NCI-H345 treated with DMSO at 0.1 percent for 48 hours (cell line): Measurements from ENCODE around the gene TAF6.

Experiments
- DNase-seq: peaks from one replicate; lab custom pipeline; 2025; ENCODE audit not compliant: unreplicated experiment; lab: John Stamatoyannopoulos, UW

The TAF6 gene

DNA sequence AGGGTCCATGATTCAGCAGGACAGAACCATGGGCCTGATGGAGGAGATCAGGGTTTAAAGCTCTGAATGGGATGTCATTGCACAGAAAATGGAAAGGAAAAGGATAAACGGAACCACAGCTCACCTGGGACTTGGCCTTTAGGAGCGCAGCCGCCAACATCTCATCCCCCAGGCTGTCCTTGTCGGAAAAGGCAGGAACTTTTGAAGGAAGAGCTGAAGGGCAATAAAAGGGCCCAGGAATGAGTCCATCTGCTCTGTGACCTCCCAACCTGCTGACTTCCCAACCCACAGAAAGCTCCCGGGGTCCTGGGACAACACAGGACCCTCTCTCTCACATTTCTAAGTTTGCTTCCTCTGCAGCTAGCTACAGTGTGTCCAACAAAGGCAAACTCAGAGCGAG, 43.7 kb downstream of the TAF6 start:
- no peak for DNase-seq

DNA sequence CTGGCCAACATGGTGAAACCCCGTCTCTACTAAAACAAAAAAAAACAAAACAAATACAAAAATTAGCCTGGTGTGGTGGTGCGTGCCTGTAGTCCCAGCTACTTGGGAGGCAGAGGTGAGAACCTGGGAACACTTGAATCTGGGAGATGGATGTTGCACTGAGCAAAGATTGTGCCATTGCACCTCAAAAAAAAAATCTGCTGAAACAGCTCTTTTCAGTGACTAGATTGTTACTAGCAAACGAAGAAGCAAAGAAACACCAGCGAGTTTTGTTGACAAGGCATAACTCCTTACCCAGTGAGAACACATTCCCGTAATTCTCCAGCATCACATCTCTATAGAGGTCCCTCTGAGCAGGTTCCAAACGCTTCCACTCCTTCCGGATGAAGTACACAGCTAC, 44.3 kb downstream of the TAF6 start:
- DNase-seq = no peak

GRCh38 chr7:100072462-100072861, 46.7 kb downstream of the TAF6 start:
- DNase-seq = no peak

DNA sequence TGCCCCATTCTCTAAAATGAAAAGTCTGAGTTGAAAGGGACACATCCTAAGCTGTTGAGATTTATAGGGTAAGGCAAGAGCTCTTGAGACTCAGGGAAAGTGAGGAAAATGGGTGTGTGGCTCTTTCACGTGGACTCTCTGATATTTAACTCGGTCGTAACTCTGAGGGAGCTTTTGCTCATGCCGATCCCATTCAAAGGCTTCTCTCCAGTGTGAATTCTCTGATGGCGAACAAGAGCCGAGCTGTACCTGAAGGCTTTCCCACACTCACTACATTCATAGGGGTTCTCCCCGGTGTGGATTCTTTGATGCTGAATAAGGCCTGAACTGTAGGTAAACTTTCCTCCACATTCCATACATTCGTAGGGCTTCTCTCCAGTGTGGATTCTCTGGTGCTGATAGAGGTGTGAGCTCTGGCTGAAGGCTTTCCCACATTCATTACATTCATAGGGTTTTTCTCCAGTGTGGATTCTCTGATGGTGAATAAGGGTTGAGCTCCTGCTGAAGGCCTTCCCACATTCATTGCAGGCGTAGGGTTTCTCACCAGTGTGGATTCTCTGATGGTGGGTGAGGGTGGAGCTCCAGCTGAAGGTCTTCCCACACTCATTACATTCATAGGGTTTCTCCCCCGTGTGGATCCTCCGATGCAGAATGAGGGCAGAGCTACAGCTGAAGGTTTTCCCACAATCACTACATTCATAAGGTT, 48.0 kb downstream of the TAF6 start:
- DNase-seq = no peak

DNA sequence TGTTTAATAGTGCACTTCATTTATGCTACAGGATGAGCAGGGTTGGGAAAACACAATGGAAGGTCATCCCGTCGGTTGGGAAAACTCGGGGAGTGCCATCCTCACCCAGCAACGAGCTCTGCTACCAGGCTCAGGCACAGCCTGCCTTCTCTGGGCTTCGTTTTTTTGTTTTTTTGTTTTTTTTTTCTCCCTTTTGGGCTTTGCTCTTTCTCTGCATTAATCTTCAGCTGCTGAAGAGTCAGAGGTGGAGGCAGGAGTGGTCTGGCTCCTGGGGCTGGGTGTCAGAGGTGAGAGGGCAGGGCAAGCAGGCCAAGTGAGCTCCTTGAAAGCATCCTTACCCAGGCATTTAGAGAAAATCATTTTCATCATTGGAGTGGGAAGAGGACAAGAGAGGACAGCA, 49.2 kb downstream of the TAF6 start:
- DNase-seq = no peak

DNA sequence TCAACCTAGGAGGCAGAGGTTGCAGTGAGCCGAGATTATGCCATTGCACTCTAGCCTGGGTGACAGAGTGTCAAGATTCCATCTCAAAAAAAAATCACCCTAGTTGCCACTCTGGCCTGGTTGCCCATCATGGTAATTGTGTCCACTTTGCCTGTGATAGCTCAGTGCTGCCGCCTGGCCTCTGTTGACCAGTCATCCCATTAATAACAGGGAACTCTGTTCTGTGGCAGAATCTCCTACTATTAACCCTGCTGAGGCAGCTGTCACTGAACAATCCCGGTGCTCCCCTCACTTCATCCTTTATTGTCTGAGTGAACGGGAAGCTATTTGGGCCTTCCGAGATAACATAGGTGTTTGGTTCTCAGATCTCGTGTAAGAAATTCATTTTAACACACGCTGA, 52.2 kb downstream of the TAF6 start:
- no peak for DNase-seq

DNA sequence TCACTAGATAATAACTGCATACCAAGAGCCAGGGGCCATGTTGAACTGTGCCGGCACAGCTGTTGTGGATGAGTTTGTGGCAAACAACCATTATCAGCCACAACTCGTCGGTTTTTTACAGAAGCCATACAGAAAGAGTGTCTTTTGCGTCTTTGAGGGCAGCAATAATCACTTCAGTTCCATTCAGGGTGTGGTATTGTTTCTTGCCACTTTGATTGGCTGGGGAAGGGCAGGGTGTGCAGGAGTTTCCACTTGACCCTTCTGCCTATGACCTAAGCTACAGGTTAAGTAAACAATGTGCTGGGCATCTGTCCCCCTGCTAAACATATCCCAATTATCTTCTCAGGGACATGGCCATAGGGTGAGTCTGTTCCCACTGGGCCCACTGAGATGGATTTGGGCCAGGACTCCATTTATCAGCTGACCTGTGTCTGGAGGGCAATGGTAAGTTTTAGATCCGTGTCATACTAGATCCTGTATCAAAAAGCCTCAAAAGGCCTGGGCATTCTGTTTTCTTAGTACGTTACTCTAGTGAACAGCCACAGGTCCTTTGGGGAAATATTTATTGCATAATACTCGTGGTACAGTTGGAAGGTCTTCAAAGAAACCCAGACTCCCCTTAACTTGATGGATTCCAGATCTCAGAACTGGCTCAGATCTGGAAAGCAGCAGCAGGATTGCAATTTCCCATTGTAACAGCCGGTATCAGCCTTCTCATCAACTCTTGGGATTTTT, 53.5 kb downstream of the TAF6 start:
- DNase-seq = no peak

DNA sequence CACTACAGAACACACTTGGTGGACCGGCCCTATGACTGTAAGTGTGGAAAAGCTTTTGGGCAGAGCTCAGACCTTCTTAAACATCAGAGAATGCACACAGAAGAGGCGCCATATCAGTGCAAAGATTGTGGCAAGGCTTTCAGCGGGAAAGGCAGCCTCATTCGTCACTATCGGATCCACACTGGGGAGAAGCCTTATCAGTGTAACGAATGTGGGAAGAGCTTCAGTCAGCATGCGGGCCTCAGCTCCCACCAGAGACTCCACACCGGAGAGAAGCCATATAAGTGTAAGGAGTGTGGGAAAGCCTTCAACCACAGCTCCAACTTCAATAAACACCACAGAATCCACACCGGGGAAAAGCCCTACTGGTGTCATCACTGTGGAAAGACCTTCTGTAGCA, 55.0 kb downstream of the TAF6 start:
- DNase-seq = no peak

DNA sequence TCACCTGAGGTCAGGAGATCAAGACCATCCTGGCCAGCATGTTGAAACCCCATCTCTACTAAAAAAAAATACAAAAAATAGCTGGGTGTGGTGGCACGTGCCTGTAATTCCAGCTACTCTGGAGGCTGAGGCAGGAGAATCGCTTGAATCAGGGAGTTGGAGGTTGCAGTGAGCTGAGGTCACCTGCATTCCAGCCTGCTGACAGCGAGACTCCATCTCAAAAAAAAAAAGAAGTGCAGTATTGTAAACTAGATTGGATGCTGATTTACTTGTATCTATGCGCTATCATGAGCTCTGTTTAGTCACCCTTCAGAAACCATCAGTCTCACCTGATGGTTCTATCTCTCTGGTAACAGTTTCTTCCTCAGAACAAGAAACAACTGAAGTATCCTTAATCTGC, 55.8 kb downstream of the TAF6 start:
- no peak for DNase-seq

DNA sequence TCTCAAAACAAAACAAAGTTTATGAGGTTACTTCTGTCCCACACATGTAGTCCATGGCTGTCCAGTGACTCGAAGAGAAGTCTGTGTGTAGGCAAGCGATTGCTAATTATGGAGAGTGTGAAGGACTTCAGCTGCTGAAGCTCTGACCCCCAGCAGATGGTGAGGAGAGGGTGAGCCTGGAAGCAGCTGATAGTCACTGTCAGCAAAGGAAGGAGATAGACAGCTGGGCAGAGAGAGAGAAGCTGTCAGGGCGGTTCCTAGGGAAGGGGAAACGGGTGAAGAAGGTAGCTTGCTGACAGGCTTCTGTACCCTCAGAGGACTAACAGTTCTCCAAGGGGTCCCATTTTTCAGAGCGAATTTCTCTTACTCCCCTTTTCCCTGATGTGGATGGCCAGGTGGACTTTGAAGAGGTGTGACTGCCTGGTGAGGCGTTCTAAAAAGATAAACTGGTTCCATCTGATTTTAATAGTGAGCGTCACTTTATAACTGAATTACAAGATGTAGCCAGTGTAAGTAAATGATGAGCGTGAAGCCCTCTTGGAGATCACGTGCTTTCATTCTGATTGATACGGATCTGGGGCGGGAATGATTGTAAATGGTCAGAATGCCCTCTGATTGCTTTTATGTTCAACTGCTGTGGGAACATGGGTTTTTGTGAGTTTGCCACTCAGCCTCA, 57.5 kb downstream of the TAF6 start:
- DNase-seq = no peak

- no peak for DNase-seq
Measured at GRCh38 chr7:100059251-100059739, 59.9 kb downstream of the TAF6 start.
